H9 (cell line): ENCODE data around the gene RTN4R. TPM values are rescaled to one million over a fixed set of nuclear protein-coding genes. Genes with fewer than 3 reads are reported as not detected.
"Not testable (repeated sequence)": the region's sequence is repeated elsewhere in the genome, so short reads cannot be mapped to it uniquely, and the experiment has no call there.

Source experiments
- DNase-seq: peaks from one replicate; pipeline ENCODE4 v3.0.0-alpha.2; 2017
- H2AFZ ChIP-seq: one replicate; pipeline ENCODE4 v1.6.1; 2013; ENCODE audit warnings: mild to moderate bottlenecking, low read length, control low read depth, moderate library complexity
- H2AK5ac ChIP-seq: 2 replicates; pipeline ENCODE4 v1.6.1; 2013; ENCODE audit warnings: low read length, control low read depth, mixed read lengths; ENCODE audit not compliant: insufficient read length
- H2BK120ac ChIP-seq: one replicate; pipeline ENCODE4 v1.6.1; 2013; ENCODE audit warnings: low read depth, mild to moderate bottlenecking, low read length, control low read depth, inconsistent platforms; ENCODE audit not compliant: poor library complexity, severe bottlenecking
- H2BK12ac ChIP-seq: 2 replicates; pipeline ENCODE4 v1.6.1; 2013; ENCODE audit warnings: low read length, control low read depth, mixed read lengths, low read depth; ENCODE audit not compliant: insufficient read length
- H2BK15ac ChIP-seq: 2 replicates; pipeline ENCODE4 v1.6.1; 2013; ENCODE audit warnings: low read depth, low read length, control low read depth
- H2BK20ac ChIP-seq: one replicate; pipeline ENCODE4 v1.6.1; 2013; ENCODE audit warnings: low read depth, mild to moderate bottlenecking, low read length, control low read depth, inconsistent platforms; ENCODE audit not compliant: poor library complexity, severe bottlenecking
- H2BK5ac ChIP-seq: 2 replicates; pipeline ENCODE4 v1.6.1; 2013; ENCODE audit warnings: low read length, control low read depth, mixed read lengths; ENCODE audit not compliant: insufficient read length
- H3K14ac ChIP-seq: 2 replicates; pipeline ENCODE4 v1.6.1; 2013; ENCODE audit warnings: low read length, control low read depth; ENCODE audit not compliant: insufficient read depth
- H3K18ac ChIP-seq: 2 replicates; pipeline ENCODE4 v1.6.1; 2013; ENCODE audit warnings: low read depth, mild to moderate bottlenecking, mixed read lengths, low read length, control low read depth; ENCODE audit not compliant: insufficient read length
- H3K23ac ChIP-seq: 2 replicates; pipeline ENCODE4 v1.6.1; 2013; ENCODE audit warnings: low read length, control low read depth, mixed read lengths, low read depth; ENCODE audit not compliant: insufficient read length
- H3K23me2 ChIP-seq: 2 replicates; pipeline ENCODE4 v1.6.1; 2013; ENCODE audit warnings: low read depth, mild to moderate bottlenecking, mixed read lengths, low read length, control low read depth; ENCODE audit not compliant: insufficient read length, poor library complexity, severe bottlenecking
- H3K27ac ChIP-seq: 2 replicates; pipeline ENCODE4 v1.5.1; 2013; ENCODE audit warnings: low read length, control low read depth, mixed read lengths, low read depth; ENCODE audit not compliant: insufficient read length
- H3K27me3 ChIP-seq: 2 replicates; pipeline ENCODE4 v1.6.1; 2013; ENCODE audit warnings: low read length, control low read depth, inconsistent platforms; ENCODE audit not compliant: insufficient read depth
- H3K4ac ChIP-seq: 2 replicates; pipeline ENCODE4 v1.6.1; 2013; ENCODE audit warnings: low read depth, mild to moderate bottlenecking, control low read depth, inconsistent platforms, low read length, moderate library complexity
- H3K4me1 ChIP-seq: 2 replicates; pipeline ENCODE4 v1.6.1; 2013; ENCODE audit warnings: low read length, control low read depth, inconsistent platforms; ENCODE audit not compliant: insufficient read depth
- H3K4me2 ChIP-seq: 2 replicates; pipeline ENCODE4 v1.6.1; 2013; ENCODE audit warnings: low read length, control low read depth, mixed read lengths; ENCODE audit not compliant: insufficient read length, insufficient read depth
- H3K56ac ChIP-seq: 2 replicates; pipeline ENCODE4 v1.6.1; 2013; ENCODE audit warnings: low read depth, mild to moderate bottlenecking, mixed read lengths, low read length, control low read depth; ENCODE audit not compliant: insufficient read length
- H3K79me1 ChIP-seq: 2 replicates; pipeline ENCODE4 v1.6.1; 2013; ENCODE audit warnings: low read depth, mild to moderate bottlenecking, moderate library complexity, low read length, control low read depth, inconsistent platforms; ENCODE audit not compliant: insufficient read depth, poor library complexity, severe bottlenecking
- H3K79me2 ChIP-seq: 2 replicates; pipeline ENCODE4 v1.6.1; 2013; ENCODE audit warnings: low read length, control low read depth, inconsistent platforms; ENCODE audit not compliant: insufficient read depth
- H3K9ac ChIP-seq: 2 replicates; pipeline ENCODE4 v1.6.1; 2013; ENCODE audit warnings: low read length, control low read depth, mixed read lengths; ENCODE audit not compliant: insufficient read length; ENCODE audit errors: extremely low read depth
- H3K9me3 ChIP-seq: one replicate; pipeline ENCODE4 v1.6.1; 2013; ENCODE audit warnings: low read depth, low read length, inconsistent platforms; ENCODE audit not compliant: control insufficient read depth
- H3T11ph ChIP-seq: one replicate; pipeline ENCODE4 v1.6.1; 2013; ENCODE audit warnings: mild to moderate bottlenecking, low read length, control low read depth, inconsistent platforms
- H4K20me1 ChIP-seq: one replicate; pipeline ENCODE4 v1.6.1; 2013; ENCODE audit not compliant: control insufficient read depth, insufficient read length, insufficient read depth
- H4K5ac ChIP-seq: 2 replicates; pipeline ENCODE4 v1.6.1; 2013; ENCODE audit warnings: low read depth, mild to moderate bottlenecking, mixed read lengths, low read length, control low read depth; ENCODE audit not compliant: insufficient read length
- H4K8ac ChIP-seq: replicated peaks from 2 replicates; pipeline ENCODE4 v1.6.1; 2013; ENCODE audit warnings: low read length, control low read depth, mixed read lengths, low read depth; ENCODE audit not compliant: insufficient read length
- H4K91ac ChIP-seq: 2 replicates; pipeline ENCODE4 v1.6.1; 2013; ENCODE audit warnings: low read depth, mild to moderate bottlenecking, moderate library complexity, mixed read lengths, low read length, control low read depth; ENCODE audit not compliant: insufficient read length
- H3K27ac Mint-ChIP-seq, 3 experiments: 2 replicates in 2 of 3; 3 replicates in 1 of 3; pipeline ENCODE4 v1.8.0; 2020 to 2021; ENCODE audit warnings: mixed read lengths in 3 of 3, mild to moderate bottlenecking in 1 of 3, moderate library complexity in 1 of 3
- H3K27me3 Mint-ChIP-seq: 2 replicates; pipeline ENCODE4 v1.8.0; 2021; ENCODE audit warnings: low read depth, mild to moderate bottlenecking, moderate library complexity, mixed read lengths
- H3K36me3 Mint-ChIP-seq, 3 experiments: 2 replicates in 2 of 3; 3 replicates in 1 of 3; pipeline ENCODE4 v1.8.0; 2020 to 2021; ENCODE audit warnings: low read depth in 3 of 3, mixed read lengths in 3 of 3; ENCODE audit not compliant: insufficient read depth in 1 of 3
- H3K4me1 Mint-ChIP-seq, 2 experiments: 2 replicates each; pipeline ENCODE4 v1.8.0; 2020; ENCODE audit warnings: mixed read lengths in 2 of 2
- H3K4me3 Mint-ChIP-seq, 2 experiments: 2 replicates in 1 of 2; 3 replicates in 1 of 2; pipeline ENCODE4 v1.8.0; 2020 to 2021; ENCODE audit warnings: mild to moderate bottlenecking in 2 of 2, mixed read lengths in 2 of 2, moderate library complexity in 1 of 2
- H3K9me3 Mint-ChIP-seq, 2 experiments: 2 replicates in 1 of 2; 3 replicates in 1 of 2; pipeline ENCODE4 v1.8.0; 2020; ENCODE audit warnings: mild to moderate bottlenecking in 2 of 2, mixed read lengths in 2 of 2, moderate library complexity in 1 of 2
- CTCF ChIP-seq: fragments of 200-600 bp; sonication (generic); conservative IDR thresholded peaks from 3 replicates; pipeline ENCODE4 v1.8.0; 2021; ENCODE audit warnings: antibody characterized with exemption, mild to moderate bottlenecking
- WGBS: extraction: QIAGEN DNeasy Blood & Tissue Kit; methylation state at CpG from one replicate; pipeline ENCODE4 v1.1.7; 2013; ENCODE audit warnings: missing lambda C conversion rate, low lambda C conversion rate, mixed read lengths; ENCODE audit not compliant: insufficient read length; ENCODE audit errors: extremely low coverage; 5-methylcytosine and 5-hydroxymethylcytosine counted together
- total RNA-seq: library from RNA; stranded (reverse); gene quantifications from 2 replicates; pipeline ENCODE4 v1.2.1, GENCODE V29; 2021

The RTN4R gene
- total RNA-seq, 1 experiment from 2014 or later = 19.0 TPM

GRCh38 chr22:20267441-20268278 is 458 bp downstream of the RTN4R start:
- Mint-ChIP-seq H3K9me3 (no peaks in the 10 kb centered on the region), H3K4me1 (peaks cover 8 to 13% of the 10 kb centered on the region in 2 experiments), H3K36me3 (no peaks in the 10 kb centered on the region; a peak in 1 of 7 replicates), H3K27ac (no peak overlapping the region), H3K4me3 (peak overlapping the region; percentile 67 to 78), H3K27me3 (peaks cover 2% of the 10 kb centered on the region)
- Histone ChIP-seq H3K4ac (no peak overlapping the region), H3K23ac (no peak overlapping the region), H3K9me3 (no peaks in the 10 kb centered on the region), H3K27ac (no peak overlapping the region), H4K91ac (no peak overlapping the region), H3K18ac (no peak overlapping the region), H3K9ac (no peak overlapping the region), H2AFZ (no peak overlapping the region), H4K5ac (no peak overlapping the region), H3K56ac (no peak overlapping the region), H3T11ph (no peak overlapping the region), H2BK5ac (no peak overlapping the region), H3K79me2 (no peaks in the 10 kb centered on the region; the same call in 1 of the 2 replicates), H2BK120ac (no peak overlapping the region), H3K14ac (no peak overlapping the region), H3K23me2 (peaks cover 13% of the 10 kb centered on the region), H2BK12ac (no peak overlapping the region), H4K8ac (no peak overlapping the region), H3K79me1 (no peaks in the 10 kb centered on the region), H2BK15ac (no peak overlapping the region), H3K4me1 (no peaks in the 10 kb centered on the region), H2AK5ac (no peak overlapping the region), H3K27me3 (no peaks in the 10 kb centered on the region), H4K20me1 (no peaks in the 10 kb centered on the region), H2BK20ac (no peak overlapping the region), H3K4me2 (peak overlapping the region; percentile 36)
- no peak for DNase-seq
- WGBS = no CpG with 5 or more reads among the region's 101 CpGs
- TF ChIP-seq CTCF = peak; percentile 10; the same call in 1 of the 3 replicates

- not testable (repeated sequence) for H3K36me3 Mint-ChIP-seq, H3K27ac ChIP-seq, H4K91ac ChIP-seq, H4K5ac ChIP-seq, H3K56ac ChIP-seq, H4K8ac ChIP-seq, H2BK120ac ChIP-seq, H3K27me3 Mint-ChIP-seq, H2BK15ac ChIP-seq, H3K79me2 ChIP-seq, H4K20me1 ChIP-seq, DNase-seq, H3K27ac Mint-ChIP-seq, H2AFZ ChIP-seq, H3K4ac ChIP-seq, H3K9me3 ChIP-seq, H3K4me1 ChIP-seq, H3K27me3 ChIP-seq, H2AK5ac ChIP-seq, H3K9ac ChIP-seq, H3K18ac ChIP-seq, H2BK12ac ChIP-seq, H3K14ac ChIP-seq, H3T11ph ChIP-seq, H3K9me3 Mint-ChIP-seq, H3K23ac ChIP-seq, H2BK5ac ChIP-seq, H3K79me1 ChIP-seq, H2BK20ac ChIP-seq
- no CpG with 5 or more reads among the region's 33 CpGs for WGBS
- peak overlapping the region; percentile 36 for H3K4me2 ChIP-seq
- Mint-ChIP-seq H3K4me3 (peak overlapping the region; percentile 67 to 78), H3K4me1 (peaks cover 8 to 13% of the 10 kb centered on the region in 2 experiments)
- H3K23me2 ChIP-seq = peaks cover 13% of the 10 kb centered on the region
Observed at GRCh38 chr22:20266667-20267440, 1.3 kb downstream of the RTN4R start.
